ENCODE data around the gene FOXL3.

Gene FOXL3

GRCh38 chr7:244974-245373, 45.0 kb upstream of the FOXL3 start:
- ATAC-seq (ENCODE audit: insufficient read depth, low read depth) = no peak
- Histone ChIP-seq H3K9me3 (ENCODE audit: insufficient read depth, low read length, severe bottlenecking) (no peaks in the 10 kb centered on the region), H3K4me2 (ENCODE audit: insufficient read depth, low read length) (no peak overlapping the region), H3K4me1 (ENCODE audit: insufficient read depth, low read length) (no peaks in the 10 kb centered on the region), H3K27me3 (ENCODE audit: insufficient read depth, low read length, poor library complexity) (no peaks in the 10 kb centered on the region), H3K36me3 (ENCODE audit: insufficient read depth, low read length) (no peaks in the 10 kb centered on the region), H2AFZ (ENCODE audit: low read depth, low read length) (no peak overlapping the region), H4K20me1 (ENCODE audit: insufficient read depth, low read length) (no peaks in the 10 kb centered on the region; the same call in 1 of the 2 replicates), H3K9ac (ENCODE audit: low read depth, low read length) (no peak overlapping the region), H3K27ac (ENCODE audit: low read length) (no peak overlapping the region), H3K79me2 (ENCODE audit: insufficient read depth, low read length) (no peaks in the 10 kb centered on the region), H3K4me3 (ENCODE audit: low read depth in 1 of 2, low read length in 2 of 2) (no peak overlapping the region)
- TF ChIP-seq EZH2 (IDR thresholded peaks at IDR 0.05; ENCODE audit: borderline replicate concordance, low read depth, low read length, severe bottlenecking) (no peak), CTCF (IDR thresholded peaks at IDR 0.05; ENCODE audit: borderline replicate concordance, extremely low read depth, low read length, poor library complexity, severe bottlenecking) (no peak)
- DNase-seq = no peak

- ATAC-seq (ENCODE audit: insufficient read depth, low read depth) = no peak
- Histone ChIP-seq H3K4me2 (ENCODE audit: insufficient read depth, low read length) (no peak overlapping the region), H2AFZ (ENCODE audit: low read depth, low read length) (no peak overlapping the region), H3K9ac (ENCODE audit: low read depth, low read length) (no peak overlapping the region), H4K20me1 (ENCODE audit: insufficient read depth, low read length) (no peaks in the 10 kb centered on the region; the same call in 1 of the 2 replicates), H3K9me3 (ENCODE audit: insufficient read depth, low read length, severe bottlenecking) (no peaks in the 10 kb centered on the region), H3K36me3 (ENCODE audit: insufficient read depth, low read length) (no peaks in the 10 kb centered on the region), H3K4me3 (ENCODE audit: low read depth in 1 of 2, low read length in 2 of 2) (no peak overlapping the region), H3K4me1 (ENCODE audit: insufficient read depth, low read length) (no peaks in the 10 kb centered on the region), H3K79me2 (ENCODE audit: insufficient read depth, low read length) (no peaks in the 10 kb centered on the region), H3K27me3 (ENCODE audit: insufficient read depth, low read length, poor library complexity) (no peaks in the 10 kb centered on the region), H3K27ac (ENCODE audit: low read length) (no peak overlapping the region)
- DNase-seq = no peak
- TF ChIP-seq CTCF (IDR thresholded peaks at IDR 0.05; ENCODE audit: borderline replicate concordance, extremely low read depth, low read length, poor library complexity, severe bottlenecking) (no peak), EZH2 (IDR thresholded peaks at IDR 0.05; ENCODE audit: borderline replicate concordance, low read depth, low read length, severe bottlenecking) (no peak)
Observed at GRCh38 chr7:245574-246295, 44.2 kb upstream of the FOXL3 start.

GRCh38 chr7:246451-246850, 43.5 kb upstream of the FOXL3 start:
- ATAC-seq (ENCODE audit: insufficient read depth, low read depth) = no peak
- Histone ChIP-seq H4K20me1 (ENCODE audit: insufficient read depth, low read length) (no peaks in the 10 kb centered on the region; the same call in 1 of the 2 replicates), H3K4me2 (ENCODE audit: insufficient read depth, low read length) (no peak overlapping the region), H3K27ac (ENCODE audit: low read length) (no peak overlapping the region), H3K9me3 (ENCODE audit: insufficient read depth, low read length, severe bottlenecking) (no peaks in the 10 kb centered on the region), H3K4me1 (ENCODE audit: insufficient read depth, low read length) (no peaks in the 10 kb centered on the region), H3K27me3 (ENCODE audit: insufficient read depth, low read length, poor library complexity) (no peaks in the 10 kb centered on the region), H2AFZ (ENCODE audit: low read depth, low read length) (no peak overlapping the region), H3K36me3 (ENCODE audit: insufficient read depth, low read length) (no peaks in the 10 kb centered on the region), H3K4me3 (ENCODE audit: low read depth in 1 of 2, low read length in 2 of 2) (no peak overlapping the region), H3K9ac (ENCODE audit: low read depth, low read length) (no peak overlapping the region), H3K79me2 (ENCODE audit: insufficient read depth, low read length) (no peaks in the 10 kb centered on the region)
- DNase-seq = no peak
- TF ChIP-seq EZH2 (IDR thresholded peaks at IDR 0.05; ENCODE audit: borderline replicate concordance, low read depth, low read length, severe bottlenecking) (no peak), CTCF (IDR thresholded peaks at IDR 0.05; ENCODE audit: borderline replicate concordance, extremely low read depth, low read length, poor library complexity, severe bottlenecking) (no peak)
